GM21360 (cell line): ENCODE data around the gene SOST.

ENCODE experiments used
- ATAC-seq: cut with Tn5 transposase; IDR thresholded peaks from one replicate; pipeline ENCODE4 v1.9.1; 2021; ENCODE audit warnings: mild to moderate bottlenecking, moderate library complexity; ENCODE audit not compliant: unreplicated experiment

Gene SOST

DNA sequence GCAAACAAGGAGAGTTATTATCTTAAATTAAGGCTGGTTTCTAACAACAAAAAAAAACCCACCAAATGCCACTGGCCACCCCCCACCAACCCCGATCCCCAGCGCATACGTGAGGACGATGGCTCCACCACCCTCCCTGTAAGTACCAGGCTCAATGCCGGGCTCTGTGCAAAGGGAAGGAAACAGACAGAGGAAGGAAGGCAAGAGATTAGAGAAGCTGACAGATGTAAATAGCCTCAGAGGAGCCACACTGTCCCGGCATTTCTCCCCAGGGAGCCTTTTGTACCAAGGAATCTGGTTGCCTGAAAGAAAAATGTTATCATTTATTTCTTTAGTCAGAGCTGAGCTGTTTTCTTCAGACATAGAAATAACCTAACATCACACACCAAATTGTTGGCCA lies 13.1 kb downstream of the SOST start:
- no peak for ATAC-seq

DNA sequence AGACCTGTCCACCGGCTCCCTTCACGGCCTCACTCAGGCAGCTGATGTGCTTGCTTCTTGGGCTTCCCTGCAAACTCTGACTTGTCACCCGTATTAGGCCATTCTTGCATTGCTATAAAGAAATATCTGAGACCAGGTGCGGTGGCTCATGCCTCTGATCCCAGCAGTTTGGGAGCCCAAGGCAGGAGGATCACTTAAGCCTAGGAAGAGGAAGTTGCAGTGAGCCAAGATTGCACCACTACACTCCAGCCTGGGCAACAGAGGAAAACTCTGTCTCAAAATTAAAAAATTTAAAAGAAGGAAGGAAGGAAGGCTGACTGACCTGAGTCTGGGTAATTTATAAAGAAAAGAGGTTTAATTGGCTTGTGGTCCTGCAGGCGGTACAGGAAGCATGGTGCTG lies 17.0 kb downstream of the SOST start:
- ATAC-seq: no peak

DNA sequence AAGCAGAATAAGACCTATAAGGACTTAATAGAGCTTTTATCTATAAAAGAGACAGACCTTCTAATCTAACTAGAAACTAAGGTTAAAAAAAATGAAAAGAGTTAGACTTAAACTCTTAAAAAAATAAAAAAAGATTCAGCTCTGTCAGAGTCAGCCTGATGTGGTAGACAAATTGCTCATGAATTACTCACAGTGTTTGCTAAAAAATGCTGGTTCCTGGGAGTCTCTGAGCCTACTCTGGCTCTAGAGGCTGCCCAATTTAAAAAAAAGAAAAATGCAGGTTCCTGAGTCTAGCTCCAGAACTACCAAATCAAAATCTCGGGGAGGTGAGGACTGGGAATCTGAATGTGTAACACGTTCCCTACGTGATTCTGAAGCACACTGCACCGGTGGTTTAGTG lies 18.1 kb downstream of the SOST start:
- ATAC-seq: no peak

DNA sequence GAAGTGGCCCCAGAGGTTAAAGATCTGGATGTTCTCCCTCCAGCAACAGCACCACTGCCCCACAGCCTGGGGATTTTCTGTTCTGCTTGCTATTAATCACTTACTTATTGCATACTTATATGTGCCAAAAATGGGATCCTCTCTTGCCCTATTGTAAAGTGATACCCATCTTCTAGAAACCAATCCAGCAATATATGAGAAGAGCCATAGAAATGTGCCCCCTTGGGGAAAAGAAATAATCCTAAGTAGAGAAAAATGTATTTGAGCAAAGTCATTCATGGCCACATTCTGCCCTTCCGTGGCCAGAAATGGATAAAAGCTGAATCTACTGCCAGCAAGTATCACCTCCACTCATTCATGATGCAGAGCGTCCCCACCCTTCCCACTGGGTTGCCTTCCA lies 20.9 kb downstream of the SOST start:
- ATAC-seq: no peak

DNA sequence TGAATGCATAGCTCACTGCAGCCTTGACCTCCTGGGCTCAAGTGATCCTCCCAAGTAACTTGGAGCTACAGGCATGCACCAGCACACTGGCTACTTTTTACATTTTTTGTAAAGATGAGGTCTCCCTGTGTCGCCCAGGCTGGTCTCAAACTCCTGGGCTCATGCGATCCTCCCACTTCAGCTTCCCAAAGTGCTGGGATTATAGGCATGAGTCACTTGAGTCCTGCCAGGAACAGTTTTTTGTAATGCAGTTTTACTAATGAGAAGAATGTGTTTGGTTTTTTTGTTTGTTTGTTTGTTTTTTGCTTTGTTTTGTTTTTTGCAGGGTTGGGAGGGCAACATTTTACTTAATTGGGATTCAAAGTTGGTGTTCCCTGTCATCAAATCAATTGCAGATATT lies 22.2 kb downstream of the SOST start:
- no peak for ATAC-seq

DNA sequence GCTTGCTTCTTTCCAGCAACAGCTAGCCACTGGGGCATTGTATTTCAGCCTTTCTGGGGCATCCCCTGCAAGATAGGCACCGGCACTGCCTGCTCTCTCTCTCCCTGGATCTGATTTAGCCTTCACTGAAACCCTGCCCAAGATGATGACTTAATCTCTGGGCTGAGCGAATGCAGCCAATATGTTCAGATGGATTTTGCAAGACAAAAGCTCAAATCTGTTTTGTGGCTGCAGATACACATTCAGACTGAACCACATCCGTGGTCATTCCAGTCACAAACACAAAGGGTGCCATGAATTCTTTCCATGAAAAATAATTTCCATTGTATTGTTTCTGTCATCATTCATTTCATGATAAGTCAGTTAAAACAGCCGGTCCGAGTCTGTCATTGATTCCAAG lies 24.2 kb downstream of the SOST start:
- ATAC-seq: no peak

DNA sequence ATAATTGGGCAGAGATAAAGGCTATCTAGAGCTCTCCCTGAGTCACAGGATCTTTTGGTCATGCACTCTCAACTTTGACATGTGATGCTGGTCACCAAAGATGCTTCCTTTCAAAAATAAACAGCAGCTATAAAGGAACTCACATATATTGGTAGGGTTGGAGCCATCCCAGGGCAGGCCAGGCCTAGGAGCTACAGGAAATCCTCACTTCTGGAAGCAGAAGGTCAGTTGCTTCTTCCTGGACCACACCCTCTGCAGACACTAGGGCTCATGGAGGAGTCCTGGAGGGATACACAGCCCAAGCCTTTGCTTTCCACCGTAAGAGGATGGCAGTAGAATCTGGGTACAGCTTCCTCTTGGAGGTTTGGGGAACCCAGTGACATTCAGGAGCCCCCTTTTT lies 24.6 kb downstream of the SOST start:
- ATAC-seq: no peak

DNA sequence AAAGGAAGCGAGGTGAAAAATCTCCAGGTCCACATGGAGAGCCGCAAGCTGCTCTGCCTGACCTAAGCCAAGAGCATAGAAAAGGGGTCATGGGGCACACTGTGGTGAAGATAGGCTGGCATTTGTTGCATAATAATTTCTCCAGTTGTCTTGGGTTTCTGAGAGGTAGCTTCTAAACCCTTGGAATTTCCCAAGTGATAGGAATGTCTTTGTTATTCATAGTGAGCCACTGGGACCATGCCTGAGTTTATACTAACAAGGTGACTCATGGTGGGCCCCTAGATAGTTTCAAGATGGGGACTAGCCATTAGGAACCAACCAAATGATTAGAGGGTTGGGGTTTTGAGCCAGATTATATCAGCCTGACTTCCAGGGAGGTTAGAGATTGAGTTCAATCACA lies 25.6 kb downstream of the SOST start:
- ATAC-seq: no peak

DNA sequence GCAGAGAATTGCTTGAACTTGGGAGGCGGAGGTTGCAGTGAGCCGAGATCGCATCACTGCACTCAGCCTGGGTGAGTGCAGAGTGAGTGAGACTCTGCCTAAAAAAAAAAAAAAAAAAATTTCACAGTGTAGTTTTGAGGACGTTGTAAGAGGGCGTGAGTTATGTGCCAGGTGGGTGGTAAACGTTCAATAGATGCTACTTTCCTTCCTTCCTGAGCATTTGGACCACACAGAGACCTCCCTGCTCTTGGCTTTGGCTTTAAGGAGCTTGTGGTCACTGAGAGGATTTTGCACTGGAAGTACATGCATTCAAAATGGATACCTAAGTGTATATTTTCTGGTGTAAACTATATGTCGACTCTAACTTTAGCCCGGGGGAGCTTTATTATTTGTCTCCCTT lies 30.5 kb downstream of the SOST start:
- no peak for ATAC-seq

DNA sequence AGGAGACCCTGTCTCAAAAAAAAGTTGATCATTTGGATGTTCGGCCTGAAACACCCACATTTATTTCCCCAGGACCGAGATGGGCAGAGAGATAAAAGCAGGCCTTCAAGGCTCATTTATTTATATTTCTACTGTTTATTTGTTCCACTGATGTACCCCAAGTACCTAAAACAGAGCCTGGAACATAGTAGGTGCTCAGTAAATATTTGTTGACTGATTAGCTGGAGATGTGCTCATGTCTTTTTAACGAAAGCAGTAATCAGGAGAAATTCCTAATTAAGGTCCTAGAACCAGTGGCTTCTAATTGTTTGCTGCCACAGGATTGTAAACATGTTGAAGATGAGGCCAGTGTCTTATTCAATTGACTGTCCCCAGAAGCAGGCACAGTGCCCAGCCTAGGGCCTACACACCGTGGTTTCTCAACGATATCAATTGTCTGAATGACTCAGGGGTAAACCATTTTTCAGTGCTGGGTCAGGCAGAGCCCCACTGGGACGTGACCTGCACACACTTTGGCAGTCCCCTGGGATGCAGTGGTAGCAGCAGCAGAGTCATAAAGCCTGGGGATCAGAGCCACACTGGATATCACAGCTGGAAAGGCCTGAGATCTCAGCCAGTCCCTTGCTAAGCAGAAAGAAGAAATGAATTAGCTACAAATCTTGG lies 34.8 kb downstream of the SOST start:
- no peak for ATAC-seq

DNA sequence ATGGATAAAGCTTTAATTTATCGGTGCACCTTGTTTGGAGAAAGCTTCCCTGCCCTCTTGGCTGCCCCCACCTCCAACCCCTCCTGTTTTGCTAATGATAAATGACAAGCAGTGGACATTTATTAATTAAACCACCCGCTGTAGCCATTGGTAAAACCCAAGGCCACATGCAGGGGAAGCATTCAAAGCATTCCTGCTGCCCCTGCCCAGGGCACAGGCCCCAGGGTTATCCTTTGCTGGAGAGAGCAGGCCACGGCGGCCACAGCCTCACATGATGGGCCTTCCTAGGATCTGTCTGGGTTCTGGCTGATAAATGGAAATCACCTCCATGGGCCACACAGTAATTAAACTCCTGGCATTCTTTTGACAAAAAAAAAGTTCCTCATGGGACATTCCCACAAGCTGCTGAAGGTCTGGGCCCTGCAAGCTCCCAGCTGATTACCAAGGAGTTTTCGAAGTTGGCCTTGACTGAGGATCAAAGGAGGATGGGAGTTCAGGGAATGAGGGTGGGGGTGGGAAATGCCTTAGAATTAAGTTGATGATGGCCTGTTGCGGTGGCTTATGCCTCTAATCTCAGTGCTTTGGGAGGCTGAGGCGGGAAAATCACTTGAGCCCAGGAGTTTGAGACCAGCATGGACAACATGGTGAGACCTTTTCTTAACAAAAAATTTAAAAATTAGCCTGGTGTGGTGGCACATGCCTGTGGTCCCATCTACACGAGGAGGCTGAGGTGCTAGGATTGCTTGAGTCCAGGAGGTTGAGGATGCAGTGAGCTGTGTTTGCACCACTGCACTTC lies 35.5 kb downstream of the SOST start:
- no peak for ATAC-seq

DNA sequence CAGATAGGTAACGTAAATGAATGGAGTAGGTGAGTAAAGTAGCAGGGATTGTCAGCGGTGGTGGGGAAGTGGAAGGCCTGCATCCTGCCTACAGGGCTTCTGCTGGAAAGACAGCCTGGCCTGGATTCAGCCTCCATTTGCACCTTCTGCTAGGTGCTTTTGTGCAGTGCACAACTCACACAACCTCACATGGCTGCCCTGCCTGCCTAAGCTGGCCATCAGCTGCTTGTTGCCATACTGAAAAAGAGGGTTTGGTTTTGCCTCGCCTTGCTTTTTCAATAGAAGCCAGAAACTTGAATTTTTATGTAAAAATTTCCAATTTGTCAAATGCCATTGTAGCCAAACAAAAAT lies 36.3 kb downstream of the SOST start:
- ATAC-seq: no peak

DNA sequence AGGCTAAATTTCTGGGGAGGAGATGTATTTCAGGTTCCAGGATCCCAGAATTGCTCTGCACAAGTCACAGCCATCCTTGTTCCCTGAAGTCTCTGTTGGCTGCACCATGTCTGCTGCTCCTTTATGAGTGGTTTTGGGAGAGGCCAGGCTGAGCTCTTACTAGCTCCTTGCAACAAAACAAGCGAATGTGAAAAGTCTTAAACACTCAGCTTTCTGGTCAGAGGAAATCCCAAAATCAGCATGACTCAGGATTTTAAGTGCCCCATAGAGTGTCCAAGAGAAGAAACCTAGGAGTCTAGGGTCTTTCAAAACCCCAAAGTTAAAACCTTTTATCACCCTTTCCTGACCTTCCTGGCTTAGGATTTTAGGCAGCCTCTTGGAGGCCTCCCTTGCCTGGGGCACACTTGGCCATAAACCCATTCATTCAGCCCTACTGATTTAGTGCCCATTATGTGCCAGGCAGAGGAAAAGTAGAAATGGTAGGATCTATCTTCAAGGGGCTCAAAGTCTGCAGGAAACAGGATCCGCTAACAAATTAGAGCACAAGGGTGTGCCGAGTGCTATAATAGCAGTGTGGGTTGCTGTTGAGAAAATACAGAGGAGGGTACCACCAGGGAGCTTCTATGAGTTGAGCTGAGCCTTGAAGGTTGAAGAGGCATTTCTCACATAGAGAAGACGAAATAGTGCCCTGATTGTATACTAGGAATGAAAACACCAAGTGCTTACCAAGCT lies 36.9 kb downstream of the SOST start:
- ATAC-seq: no peak

DNA sequence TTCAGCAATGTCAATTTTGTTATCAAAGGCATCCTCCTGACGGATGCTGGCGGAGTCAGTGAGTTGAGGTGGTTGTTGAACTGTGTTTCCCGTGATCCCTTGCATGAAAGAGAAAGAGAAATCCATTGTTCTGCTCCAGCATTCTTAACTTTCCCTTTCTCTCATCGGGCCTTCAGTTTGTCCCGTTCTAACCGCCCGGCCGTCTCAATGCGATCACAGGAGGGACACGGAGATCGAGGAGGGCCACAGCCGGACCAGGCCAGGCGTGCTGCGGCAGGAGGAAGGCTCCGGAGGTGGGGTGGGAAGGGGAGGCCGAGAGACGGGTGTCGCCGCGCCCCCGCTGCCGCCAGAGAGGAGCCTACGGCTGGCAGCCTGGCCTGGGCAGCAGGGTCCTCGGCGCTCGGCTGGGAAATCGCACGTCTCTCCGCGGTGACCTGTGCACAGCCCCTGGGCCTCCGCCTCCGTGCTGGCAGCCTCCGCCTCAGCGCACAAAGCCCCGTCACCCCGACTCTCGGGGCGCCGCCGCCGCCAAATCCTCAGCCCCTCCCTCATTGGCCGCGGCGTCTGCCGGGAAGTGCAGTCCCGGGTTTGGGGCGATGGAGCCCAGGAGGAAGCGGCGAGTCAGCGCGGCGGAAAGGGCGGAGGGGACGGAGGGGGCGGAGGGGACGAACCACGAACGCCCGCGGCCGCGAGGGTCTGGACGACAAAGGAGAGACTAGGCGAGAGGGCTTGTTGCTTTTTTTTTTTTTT lies 38.1 kb downstream of the SOST start:
- no peak for ATAC-seq

DNA sequence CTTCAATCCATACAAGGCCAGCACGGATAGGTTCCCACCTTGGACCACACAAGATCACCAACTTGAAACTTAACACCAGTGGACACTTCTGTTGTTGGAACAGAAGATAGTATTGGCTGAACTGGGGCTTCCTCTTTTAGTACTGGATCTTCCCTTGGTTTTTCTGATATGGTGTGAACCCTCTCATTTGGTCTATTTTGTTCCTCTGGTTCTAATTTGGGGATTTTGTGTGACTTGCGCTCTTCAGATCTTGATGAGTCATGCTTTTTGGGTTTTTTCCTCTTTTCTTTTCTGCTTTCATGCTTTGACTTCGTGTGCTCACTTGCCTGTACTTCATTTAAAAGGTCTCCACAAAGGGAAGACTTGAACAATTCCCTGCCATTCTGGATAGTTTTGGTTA lies 39.0 kb downstream of the SOST start:
- no peak for ATAC-seq

DNA sequence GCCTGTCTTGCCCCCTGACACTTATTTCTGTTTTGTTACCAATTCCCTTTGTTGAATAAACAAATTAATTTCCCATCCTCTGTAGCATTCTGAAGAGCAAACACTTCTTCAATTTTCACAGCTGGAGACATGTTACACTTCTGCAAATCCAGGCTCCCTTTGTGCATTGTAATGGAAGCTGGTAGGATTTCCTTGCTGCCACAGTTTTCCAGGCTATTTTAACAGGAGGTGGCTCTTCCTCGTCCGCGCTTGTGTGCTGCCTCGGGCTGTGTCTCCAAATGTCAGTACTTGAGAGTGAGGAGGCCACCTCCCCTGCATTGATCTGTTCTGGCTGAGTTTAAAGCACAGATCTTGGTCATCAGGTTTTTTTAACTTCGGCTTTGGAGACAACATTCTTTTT lies 40.0 kb downstream of the SOST start:
- no peak for ATAC-seq

DNA sequence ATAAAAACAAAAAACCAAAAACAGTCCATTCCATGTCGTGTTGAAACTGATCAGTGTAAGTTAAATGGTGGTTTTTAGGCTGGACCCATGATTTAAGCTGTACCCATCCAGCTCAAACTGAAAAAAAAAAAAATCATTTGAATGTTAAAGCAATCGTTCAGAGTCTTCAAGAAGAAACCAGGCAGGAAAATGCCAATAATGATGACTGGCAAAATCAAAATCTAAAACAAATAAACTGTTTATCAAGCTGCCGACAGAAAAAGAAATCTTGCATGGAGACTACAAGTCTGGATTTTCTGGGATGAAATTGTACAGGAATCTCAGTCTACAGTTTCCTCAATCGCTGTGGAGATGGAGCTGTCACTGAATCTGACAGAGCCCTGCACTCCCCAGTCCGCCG lies 40.7 kb downstream of the SOST start:
- ATAC-seq: no peak

DNA sequence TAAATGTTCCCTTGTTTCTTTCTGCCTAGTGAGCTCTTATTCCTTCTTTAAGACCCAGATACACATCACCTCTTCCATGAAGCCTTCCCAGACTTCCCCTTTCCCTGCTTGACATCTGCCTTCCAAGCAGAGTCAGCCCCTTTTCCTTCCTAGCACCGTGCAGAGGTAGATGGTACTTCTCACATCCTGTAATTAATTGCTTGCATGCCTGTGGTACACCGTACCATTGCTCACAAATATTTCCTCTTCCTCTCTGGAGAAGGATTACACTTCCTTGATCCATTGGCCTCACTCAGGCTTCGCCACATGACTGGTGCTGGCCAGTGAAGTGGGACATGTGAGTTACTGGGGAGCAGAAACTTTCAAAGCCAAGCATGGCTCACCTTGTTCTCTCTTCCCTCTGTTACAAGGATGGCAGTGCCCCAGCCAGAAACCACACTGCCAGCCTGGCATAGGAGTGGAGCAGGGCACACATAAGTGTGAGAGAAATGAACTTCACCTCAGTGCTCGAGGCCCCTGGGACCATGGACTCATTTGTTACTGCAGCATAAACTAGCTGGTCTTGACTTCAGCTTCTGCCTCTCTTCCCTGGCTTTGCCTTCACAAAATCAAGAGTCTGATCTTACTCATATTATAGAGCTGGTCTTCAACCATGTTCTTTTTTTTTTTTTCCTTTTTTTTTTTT lies 44.0 kb downstream of the SOST start:
- no peak for ATAC-seq

DNA sequence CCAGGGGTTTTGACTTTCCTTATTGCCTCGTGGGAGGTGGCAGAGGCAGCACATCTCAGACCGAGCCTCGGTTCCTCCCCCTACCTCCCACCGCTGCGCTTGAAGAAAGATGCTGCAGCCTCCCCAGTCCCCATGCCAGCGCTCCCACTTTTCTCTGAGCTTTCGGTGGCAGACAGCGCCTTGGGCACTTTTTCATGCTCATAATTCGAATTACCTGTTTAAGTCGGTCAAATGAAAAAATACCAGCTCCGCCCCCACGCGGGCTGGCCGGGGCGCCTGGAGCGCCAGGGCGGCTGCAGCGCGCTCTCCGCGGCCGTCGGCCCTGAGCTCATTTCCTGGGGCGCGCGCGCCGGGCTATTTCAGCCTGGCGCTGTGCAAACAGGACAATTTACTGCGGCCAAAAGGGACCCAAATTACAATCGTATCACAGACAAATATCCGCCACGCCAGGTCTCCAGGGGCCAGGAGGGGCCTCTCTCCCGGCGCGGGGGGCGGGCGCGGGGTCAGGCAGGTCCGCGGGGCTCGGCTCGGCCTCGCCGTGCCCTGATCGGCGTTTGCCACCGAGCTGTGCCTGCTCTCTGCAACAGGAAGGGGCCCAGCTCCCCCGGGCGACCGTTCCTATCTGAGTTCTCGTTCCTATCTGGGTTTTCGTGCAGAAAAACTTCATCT lies 45.0 kb downstream of the SOST start:
- ATAC-seq: no peak

DNA sequence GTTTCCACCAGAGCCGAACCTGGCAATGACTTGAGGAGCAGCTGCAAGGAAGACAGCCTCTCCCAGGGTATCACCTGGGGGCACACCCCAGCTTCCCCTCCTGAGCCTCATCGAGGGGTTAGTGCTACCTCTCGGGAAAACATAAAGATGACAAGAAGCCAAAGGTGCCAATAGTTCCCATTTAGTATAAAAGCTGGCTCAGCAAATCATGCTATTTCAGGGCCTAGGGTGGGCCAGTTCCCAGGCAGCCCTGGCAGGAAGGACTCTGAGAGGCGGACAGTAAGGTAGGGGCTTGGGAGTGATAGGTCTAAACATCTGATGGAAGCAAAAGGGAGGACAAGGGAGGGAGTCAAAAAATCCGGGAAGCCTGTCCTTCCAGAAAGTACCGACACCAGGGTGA lies 46.2 kb downstream of the SOST start:
- no peak for ATAC-seq
